Endothelial cell (in vitro differentiated cells): Measurements from ENCODE around the gene FNDC8. TPM values are rescaled to one million over a fixed set of nuclear protein-coding genes. Genes with fewer than 3 reads are reported as not detected.

Experiments used
- DNase-seq: peaks from one replicate; pipeline ENCODE4 v3.0.0; 2021; ENCODE audit warnings: low spot score
- H3K27ac Mint-ChIP-seq: one replicate; pipeline ENCODE4 v1.8.0; 2021; ENCODE audit warnings: mixed read lengths, inconsistent platforms; ENCODE audit not compliant: unreplicated experiment
- H3K27me3 Mint-ChIP-seq: one replicate; pipeline ENCODE4 v1.8.0; 2021; ENCODE audit warnings: mild to moderate bottlenecking, moderate library complexity, mixed read lengths, inconsistent platforms; ENCODE audit not compliant: unreplicated experiment
- H3K36me3 Mint-ChIP-seq: one replicate; pipeline ENCODE4 v1.8.0; 2021; ENCODE audit warnings: mild to moderate bottlenecking, low read depth, mixed read lengths, inconsistent platforms; ENCODE audit not compliant: unreplicated experiment
- H3K4me1 Mint-ChIP-seq: one replicate; pipeline ENCODE4 v1.8.0; 2021; ENCODE audit warnings: mild to moderate bottlenecking, mixed read lengths, inconsistent platforms; ENCODE audit not compliant: unreplicated experiment
- H3K4me3 Mint-ChIP-seq: one replicate; pipeline ENCODE4 v1.8.0; 2021; ENCODE audit warnings: mild to moderate bottlenecking, mixed read lengths, inconsistent platforms; ENCODE audit not compliant: unreplicated experiment
- H3K9me3 Mint-ChIP-seq: one replicate; pipeline ENCODE4 v1.8.0; 2021; ENCODE audit warnings: mixed read lengths, inconsistent platforms; ENCODE audit not compliant: unreplicated experiment
- total RNA-seq: library from RNA; stranded (reverse); fragmentation: NEBNext Ultra II Directional; extraction: Animal tissue kit (Norgen Biotek cat#: 25700); gene quantifications from one replicate; pipeline ENCODE4 v1.2.1, GENCODE V29; 2021; ENCODE audit not compliant: unreplicated experiment
- TF ChIP-seq, protein P1 (sequence below): fragments of 200-600 bp; sonication (generic); IDR thresholded peaks from one replicate; pipeline ENCODE4 v1.5.0; 2021; ENCODE audit warnings: antibody characterized with exemption; ENCODE audit not compliant: unreplicated experiment

Gene FNDC8
- total RNA-seq, 1 donor from 2014 or later, result not detected

DNA sequence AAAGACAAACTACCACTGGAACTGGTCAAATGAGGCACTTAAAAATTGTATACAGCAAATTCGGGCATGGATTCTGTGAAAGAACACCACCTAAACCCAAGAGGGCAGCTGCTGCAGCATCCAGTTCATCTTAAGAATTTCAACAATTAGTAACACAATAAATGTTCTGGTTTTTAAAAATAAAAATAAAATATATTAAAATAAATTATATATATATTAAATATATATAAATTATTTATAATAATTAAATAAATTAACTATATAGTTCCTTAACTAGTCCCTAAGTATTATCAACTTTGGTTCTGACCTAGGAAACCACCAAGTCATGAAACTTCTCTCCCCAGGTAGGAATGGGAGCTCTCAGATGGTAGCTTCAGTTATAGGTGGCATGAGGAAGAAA is 44.5 kb upstream of the FNDC8 start:
- H3K36me3 Mint-ChIP-seq, result no peaks in the 10 kb centered on the region
- no peaks in the 10 kb centered on the region for H3K9me3 Mint-ChIP-seq
- peaks cover 3% of the 10 kb centered on the region for H3K27me3 Mint-ChIP-seq
- DNase-seq, result no peak
- H3K4me1 Mint-ChIP-seq, result peaks cover 21% of the 10 kb centered on the region
- no peak overlapping the region for H3K4me3 Mint-ChIP-seq
- no peak overlapping the region for H3K27ac Mint-ChIP-seq
- TF ChIP-seq, protein P1, sequence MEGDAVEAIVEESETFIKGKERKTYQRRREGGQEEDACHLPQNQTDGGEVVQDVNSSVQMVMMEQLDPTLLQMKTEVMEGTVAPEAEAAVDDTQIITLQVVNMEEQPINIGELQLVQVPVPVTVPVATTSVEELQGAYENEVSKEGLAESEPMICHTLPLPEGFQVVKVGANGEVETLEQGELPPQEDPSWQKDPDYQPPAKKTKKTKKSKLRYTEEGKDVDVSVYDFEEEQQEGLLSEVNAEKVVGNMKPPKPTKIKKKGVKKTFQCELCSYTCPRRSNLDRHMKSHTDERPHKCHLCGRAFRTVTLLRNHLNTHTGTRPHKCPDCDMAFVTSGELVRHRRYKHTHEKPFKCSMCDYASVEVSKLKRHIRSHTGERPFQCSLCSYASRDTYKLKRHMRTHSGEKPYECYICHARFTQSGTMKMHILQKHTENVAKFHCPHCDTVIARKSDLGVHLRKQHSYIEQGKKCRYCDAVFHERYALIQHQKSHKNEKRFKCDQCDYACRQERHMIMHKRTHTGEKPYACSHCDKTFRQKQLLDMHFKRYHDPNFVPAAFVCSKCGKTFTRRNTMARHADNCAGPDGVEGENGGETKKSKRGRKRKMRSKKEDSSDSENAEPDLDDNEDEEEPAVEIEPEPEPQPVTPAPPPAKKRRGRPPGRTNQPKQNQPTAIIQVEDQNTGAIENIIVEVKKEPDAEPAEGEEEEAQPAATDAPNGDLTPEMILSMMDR, result no peak

DNA sequence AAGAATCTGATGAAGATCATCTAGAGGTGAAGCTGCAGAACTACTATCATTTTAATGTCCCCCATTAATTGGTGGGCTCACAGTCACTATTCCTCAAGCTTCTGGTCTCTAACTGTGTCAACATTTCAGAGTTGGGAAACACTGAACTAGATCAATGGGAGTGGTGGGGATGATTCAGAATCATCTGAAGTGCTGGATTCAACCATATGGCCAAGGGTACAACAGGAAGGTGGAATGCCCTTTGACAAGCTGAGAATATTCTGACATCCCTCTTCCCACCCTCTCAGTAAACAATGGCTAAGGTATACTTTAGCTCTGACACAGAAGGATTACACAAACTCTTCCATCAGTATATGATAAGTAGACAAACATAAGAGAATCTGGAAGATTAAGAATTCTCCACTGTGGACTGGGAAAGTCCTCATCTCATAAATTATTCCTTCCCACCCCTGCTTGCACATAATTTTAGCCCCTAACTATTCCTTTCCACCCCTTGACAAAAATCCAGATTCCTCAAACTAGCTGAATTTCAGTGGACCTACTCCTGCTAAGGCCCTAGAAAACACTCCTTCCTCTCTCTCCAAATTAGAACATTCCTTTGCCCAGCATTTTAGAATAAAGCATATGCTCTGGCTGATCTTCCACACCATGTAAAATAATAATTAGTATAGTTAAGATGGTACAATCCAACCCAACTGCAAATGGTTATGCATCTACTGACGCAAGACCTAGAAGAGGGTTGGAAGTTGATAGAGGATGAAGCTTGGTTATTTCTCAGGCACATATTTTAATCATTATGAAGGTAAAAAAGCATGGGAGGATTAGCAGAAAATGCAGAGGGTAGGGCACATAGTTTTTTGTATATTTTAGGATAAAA is 41.6 kb upstream of the FNDC8 start:
- H3K4me1 Mint-ChIP-seq, result peaks cover 21% of the 10 kb centered on the region
- H3K9me3 Mint-ChIP-seq, result no peaks in the 10 kb centered on the region
- TF ChIP-seq, protein P1, result no peak
- no peak overlapping the region for H3K4me3 Mint-ChIP-seq
- H3K36me3 Mint-ChIP-seq, result no peaks in the 10 kb centered on the region
- H3K27ac Mint-ChIP-seq, result no peak overlapping the region
- H3K27me3 Mint-ChIP-seq, result peaks cover 3% of the 10 kb centered on the region
- DNase-seq, result no peak

DNA sequence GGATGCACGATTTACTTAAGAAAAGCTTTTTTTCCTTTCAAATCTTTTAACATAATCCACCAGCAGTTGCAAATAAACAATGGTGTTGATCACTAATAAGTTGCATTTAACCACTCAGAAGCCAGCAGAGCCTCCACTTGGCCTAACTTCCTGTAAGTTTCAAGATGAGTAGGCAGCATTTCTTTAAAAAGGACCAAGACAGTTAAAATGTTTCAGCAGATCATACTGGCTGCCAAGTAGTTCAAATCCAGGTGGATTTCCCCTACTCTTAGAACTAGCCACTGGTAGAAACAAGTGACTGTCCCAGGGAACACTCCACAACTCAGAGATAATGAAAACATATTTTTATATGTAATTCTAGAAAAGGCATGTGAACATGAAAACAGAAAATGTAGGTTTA is 40.9 kb upstream of the FNDC8 start:
- DNase-seq, result no peak
- Mint-ChIP-seq H3K27ac (no peak overlapping the region), H3K4me3 (no peak overlapping the region), H3K27me3 (peaks cover 3% of the 10 kb centered on the region), H3K36me3 (no peaks in the 10 kb centered on the region), H3K4me1 (peaks cover 17% of the 10 kb centered on the region), H3K9me3 (no peaks in the 10 kb centered on the region)
- TF ChIP-seq, protein P1, result no peak

DNA sequence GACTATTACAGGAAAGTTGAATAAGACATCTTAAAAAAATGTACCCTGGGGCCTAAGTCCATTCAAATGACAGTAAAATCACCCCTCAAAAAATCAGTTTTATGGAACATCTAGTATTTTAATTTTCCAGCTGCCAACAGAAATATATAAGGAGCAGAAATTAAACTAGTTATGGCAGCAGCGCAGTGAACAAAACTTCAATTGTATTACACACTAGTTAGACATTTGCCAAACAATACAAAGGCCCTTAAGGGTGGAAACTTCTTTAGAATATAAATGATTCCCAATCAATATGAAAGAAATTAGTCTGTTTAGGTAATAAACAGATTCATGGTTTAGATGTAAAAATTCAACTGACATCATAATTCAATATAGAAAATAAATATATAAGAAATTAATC is 39.8 kb upstream of the FNDC8 start:
- TF ChIP-seq, protein P1, result no peak
- no peak overlapping the region for H3K4me3 Mint-ChIP-seq
- H3K27ac Mint-ChIP-seq, result no peak overlapping the region
- H3K27me3 Mint-ChIP-seq, result peaks cover 3% of the 10 kb centered on the region
- no peaks in the 10 kb centered on the region for H3K36me3 Mint-ChIP-seq
- H3K4me1 Mint-ChIP-seq, result peaks cover 15% of the 10 kb centered on the region
- DNase-seq, result no peak
- H3K9me3 Mint-ChIP-seq, result no peaks in the 10 kb centered on the region

DNA sequence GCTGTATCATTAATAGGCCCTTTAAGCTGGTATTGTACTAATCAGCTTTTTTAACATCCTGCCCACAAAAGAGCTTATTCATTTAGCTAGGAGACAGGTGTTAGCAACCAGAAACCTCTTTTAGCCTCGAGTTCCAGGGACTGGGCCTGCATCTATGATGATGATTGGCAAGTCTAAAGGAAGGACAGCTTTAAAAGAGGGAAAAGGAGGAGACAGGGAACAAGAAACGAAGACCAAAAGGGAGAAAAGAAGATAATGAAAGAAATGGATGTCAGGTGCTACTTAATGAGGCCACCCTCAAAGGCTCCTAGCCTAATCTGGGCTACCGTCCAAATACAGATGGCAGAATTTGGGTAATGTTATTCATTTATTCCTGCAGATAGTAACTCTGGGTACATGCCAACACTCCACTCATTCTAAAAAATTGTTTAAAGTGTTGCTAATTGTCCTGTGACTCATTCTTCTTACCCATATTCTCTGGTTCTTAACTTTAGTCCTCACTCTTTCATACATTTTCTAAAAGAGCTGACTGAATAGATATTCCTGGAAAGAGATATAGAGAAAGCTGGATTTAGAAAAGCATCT is 39.2 kb upstream of the FNDC8 start:
- TF ChIP-seq, protein P1, result no peak
- Mint-ChIP-seq H3K9me3 (no peaks in the 10 kb centered on the region), H3K27me3 (peaks cover 6% of the 10 kb centered on the region), H3K4me3 (no peak overlapping the region), H3K36me3 (no peaks in the 10 kb centered on the region), H3K4me1 (peaks cover 17% of the 10 kb centered on the region), H3K27ac (no peak overlapping the region)
- no peak for DNase-seq
